ENCODE measurements around the gene TMBIM1.
A peak's percentile ranks its signal among the peaks of the same experiment; 100 is the strongest.

The TMBIM1 gene

GRCh38 chr2:218228366-218229090, 63.8 kb downstream of the TMBIM1 start:
- H3K4me3 ChIP-seq (ENCODE audit: low read length): peak overlapping the region; percentile 36
- TF ChIP-seq ZNF274 (IDR thresholded peaks at IDR 0.05; ENCODE audit: low read depth, low read length): no peak

GRCh38 chr2:218226903-218227302, 65.4 kb downstream of the TMBIM1 start:
- TF ChIP-seq ZNF274 (IDR thresholded peaks at IDR 0.05; ENCODE audit: low read depth, low read length): no peak

More at GRCh38 chr2:218226903-218227302, 65.4 kb downstream of the TMBIM1 start:
- H3K4me3 ChIP-seq (ENCODE audit: low read length): no peak overlapping the region
